ENCODE data around the gene STAP2.

The STAP2 gene

DNA sequence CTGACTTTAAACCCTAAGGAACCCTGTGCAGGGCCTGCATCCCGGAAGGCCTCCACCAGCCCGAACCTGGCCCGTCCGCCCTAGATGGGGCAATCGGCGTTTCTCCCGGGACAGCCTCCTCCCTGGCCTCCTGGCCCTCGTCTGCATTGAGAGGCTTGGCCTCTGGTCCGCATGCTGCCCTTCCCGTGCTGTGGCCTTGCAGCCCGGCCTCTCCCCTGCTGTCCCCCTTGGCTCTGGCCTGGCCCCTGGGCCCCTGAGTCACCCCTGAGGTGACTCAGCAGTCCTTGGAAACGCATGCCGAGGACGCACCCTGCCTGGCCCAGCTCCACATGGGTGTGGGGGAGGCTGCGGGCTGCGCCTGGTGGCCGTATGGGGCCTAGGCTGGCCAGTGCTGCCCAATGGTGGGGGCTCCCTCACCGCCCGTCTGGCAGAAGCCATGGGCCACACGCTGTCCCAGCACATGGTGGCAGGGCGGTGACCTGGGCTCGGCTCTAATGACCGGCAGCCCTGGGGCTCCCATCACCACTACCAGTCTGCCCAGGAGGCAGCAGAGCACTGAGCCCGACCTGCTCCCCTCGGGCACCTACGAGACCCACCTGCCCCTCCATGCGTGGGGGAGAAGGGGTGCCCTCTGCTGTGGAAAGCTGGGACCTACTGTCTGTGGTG lies 36.0 kb upstream of the STAP2 start:
- TF ChIP-seq POLR2A (IDR thresholded peaks at IDR 0.05; ENCODE audit: low read length) (peak; percentile 47), GATA1 (IDR thresholded peaks at IDR 0.05; ENCODE audit: low read depth, low read length) (no peak)
- peak; percentile 97 to 98 for DNase-seq

DNA sequence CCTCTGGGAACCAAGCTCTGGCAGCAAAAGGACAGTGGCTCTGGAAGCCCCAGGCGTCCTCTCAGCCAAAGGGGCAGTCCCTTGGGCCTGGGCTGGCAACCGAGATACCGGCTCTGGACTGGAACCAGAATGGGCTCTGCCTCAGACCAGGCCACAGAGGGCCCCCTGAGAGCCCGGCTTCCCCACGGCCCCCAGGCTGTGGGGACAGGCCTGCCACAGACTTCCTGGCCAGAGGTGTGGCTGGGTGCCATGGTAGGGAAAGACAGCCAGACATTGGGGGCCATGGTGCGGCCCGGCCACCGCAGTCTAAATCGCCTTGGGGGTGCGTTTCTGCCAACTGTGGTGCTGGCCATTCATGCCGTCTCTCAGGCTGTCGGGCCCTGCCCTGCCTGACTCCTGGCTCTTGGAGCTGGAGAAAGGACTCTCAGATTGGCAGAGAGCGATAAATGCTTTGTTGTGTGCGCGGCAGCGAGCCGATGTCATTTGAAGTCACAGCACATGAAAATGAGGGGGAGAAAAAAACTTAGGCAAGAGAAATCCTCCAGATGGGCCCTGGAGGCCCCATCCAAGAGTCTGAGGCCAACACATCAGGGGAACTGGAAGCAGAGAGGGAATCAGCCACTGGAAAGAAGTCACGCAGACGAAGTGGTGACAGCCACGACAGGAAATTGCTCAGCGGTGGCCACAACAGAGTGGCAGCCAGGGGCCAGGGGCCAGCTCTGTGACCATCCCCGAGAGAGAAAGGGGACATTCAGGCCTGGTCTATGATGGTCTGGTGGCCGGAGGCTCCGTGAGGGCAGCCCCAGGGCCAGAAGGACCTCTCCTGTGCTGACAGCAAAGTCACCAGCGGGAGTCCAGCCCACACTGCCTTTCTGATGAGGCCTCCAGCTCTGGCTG lies 35.2 kb upstream of the STAP2 start:
- no peak for TF ChIP-seq GATA1 (IDR thresholded peaks at IDR 0.05; ENCODE audit: low read depth, low read length)
- no peak for DNase-seq

DNA sequence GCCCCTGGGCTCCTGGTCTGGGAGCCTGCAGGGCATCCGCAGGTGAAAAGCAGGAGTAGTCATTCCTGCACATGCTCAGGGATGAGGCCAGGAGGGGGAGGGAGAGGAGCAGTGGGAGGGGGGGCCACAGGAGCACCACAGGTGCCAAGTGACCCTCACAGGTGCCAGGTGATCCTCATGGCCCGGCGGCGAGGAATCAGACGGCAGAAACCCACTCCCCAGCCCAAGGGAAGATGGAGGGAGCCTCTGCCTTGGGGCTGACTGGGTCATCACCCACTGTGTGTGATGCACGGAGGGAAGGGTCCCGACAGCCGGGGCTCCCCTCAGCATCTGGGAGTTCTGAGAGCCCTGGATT lies 34.4 kb upstream of the STAP2 start:
- no peak for DNase-seq
- no peak for TF ChIP-seq GATA1 (IDR thresholded peaks at IDR 0.05; ENCODE audit: low read depth, low read length)
- no peak for TF ChIP-seq POLR2A (IDR thresholded peaks at IDR 0.05; ENCODE audit: low read length)

DNA sequence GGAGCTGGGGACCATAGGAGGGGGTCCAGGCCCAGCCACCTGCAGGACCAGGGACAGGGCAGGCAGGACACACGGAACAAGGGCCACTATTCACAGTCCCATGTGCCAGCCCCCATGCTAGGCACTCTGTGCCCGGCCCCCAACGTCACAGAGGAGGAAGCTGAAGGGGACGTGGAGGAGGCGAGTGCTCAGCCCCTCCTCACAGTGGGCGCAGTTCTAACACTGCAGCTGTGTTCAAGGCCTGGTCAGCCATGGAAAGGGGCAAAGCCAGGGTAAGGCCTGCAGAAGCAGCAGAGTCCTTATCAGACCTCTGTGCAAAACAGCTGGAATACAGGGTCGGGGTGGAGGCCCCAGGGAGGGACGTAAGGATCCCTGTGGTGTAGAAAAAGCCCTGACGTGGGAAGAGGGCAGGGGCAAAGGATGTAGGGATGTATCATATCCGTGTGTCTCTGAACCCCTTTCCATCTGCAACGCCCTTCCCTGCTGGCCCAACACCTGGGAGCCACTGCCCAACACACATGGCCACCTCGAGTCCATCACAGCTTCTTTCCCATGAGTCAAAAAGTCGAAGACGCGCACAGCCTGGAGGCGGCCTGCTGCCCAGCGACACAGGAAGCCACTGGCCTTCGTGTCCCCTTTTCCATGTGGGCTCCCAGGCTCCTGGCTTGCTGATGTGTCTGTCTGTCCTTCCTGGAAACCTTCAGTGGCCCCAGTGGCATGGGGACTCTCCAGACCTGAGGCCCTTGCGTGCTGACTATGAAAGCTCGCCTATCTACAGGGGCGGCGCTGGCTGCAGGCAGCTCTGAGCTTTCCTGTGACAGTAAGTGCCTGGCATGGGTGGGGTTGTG lies 33.8 kb upstream of the STAP2 start:
- DNase-seq = peak; percentile 82 to 87
- no peak for TF ChIP-seq GATA1 (IDR thresholded peaks at IDR 0.05; ENCODE audit: low read depth, low read length)

DNA sequence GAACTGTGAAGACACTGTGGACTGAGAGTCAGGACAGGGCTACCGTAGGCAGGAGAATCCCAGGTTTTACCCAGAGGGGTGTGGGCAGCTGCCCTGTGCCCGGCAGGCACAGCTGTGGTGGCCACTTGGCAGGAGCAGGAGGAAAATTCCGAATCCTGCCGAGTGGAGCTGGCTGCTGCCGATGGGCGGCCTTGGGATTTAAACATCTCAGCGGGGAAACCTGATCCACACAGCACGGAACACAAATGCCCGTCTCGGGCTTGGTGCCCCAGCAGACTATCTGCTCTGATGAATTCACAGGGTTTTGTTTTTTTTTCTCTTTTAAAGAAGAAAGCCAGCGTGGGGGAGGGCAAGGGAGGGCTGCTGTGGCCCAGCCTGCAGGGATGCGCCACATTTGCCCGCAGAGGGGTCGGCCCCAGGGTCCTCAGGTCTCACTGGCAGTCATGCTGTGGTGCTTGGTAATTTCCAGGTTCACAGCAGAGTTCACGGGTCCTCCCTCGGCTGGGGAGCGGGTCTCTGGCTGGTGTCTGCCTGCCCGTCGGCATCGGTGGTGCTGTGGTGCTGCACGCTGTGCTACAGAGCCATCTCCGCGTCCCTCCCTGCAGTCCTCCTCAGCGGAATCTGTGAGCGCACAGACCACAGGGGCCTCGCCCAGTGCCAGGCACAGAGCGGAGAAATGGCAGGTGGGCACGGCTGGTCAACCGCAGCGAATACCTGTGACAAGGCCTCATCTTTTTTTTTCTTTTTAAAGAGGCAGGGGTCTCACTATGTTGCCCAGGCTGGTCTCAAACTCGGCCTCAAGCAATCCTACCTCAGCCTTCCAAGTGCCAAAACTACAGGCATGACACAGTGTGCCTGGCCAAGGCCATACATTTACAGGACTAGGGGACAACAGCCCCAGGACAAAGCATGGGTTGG lies 32.9 kb upstream of the STAP2 start:
- TF ChIP-seq GATA1 (IDR thresholded peaks at IDR 0.05; ENCODE audit: low read depth, low read length) = no peak
- no peak for TF ChIP-seq POLR2A (IDR thresholded peaks at IDR 0.05; ENCODE audit: low read length)

DNA sequence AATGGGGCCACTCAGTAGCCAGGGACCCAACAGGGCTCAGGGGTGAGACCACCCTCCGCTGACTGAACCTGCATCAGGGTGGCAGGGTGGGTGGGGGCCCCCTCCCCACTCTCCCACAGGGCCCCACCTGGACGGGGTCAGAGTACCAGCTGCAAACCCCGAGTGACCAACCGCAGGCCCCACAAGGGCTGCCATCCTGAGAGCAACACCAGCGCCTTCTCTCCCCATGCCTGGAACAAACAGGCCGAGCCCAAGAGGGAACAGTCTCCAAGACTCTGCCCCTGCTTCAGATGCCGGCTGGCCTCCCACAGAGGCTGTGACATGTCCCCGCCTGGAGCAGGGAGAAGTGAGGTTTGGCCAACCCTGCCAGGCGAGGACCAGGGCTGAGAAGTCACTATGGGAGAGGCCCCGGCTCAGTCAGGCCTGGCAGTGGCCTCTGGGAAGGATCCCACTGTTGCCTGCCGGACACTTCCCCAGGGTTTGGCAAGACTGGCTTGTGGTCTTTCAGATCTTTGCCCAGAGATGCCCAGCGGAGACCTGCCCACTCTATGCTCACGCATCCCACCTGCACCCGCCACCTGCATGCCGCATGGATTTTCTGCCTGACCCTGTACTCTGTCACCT lies 31.9 kb upstream of the STAP2 start:
- DNase-seq = no peak
- no peak for TF ChIP-seq GATA1 (IDR thresholded peaks at IDR 0.05; ENCODE audit: low read depth, low read length)
- TF ChIP-seq POLR2A (IDR thresholded peaks at IDR 0.05; ENCODE audit: low read length) = no peak

More for the DNA sequence above, 32.9 kb upstream of the STAP2 start:
- DNase-seq = no peak

DNA sequence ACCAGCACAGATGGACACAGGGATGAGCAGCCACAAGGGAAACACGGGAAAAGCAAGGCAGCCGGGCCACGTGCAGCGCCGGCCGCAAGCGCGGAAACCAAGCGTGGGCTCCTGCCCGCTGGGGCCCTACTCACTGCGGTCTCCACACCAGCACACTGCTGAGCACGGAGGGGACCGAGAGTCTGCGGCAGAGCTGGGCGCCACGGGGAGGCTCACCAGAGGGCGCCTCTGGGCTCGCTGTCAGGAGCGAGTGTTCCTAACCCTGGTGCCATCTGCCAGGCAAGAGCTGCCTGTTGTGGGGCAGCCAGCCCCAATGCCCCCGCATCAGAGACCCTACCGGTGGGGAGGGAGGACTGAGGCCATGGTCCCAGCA lies 31.2 kb upstream of the STAP2 start:
- TF ChIP-seq POLR2A (IDR thresholded peaks at IDR 0.05; ENCODE audit: low read length) (no peak), GATA1 (IDR thresholded peaks at IDR 0.05; ENCODE audit: low read depth, low read length) (no peak)
- peak; percentile 79 to 86 for DNase-seq

DNA sequence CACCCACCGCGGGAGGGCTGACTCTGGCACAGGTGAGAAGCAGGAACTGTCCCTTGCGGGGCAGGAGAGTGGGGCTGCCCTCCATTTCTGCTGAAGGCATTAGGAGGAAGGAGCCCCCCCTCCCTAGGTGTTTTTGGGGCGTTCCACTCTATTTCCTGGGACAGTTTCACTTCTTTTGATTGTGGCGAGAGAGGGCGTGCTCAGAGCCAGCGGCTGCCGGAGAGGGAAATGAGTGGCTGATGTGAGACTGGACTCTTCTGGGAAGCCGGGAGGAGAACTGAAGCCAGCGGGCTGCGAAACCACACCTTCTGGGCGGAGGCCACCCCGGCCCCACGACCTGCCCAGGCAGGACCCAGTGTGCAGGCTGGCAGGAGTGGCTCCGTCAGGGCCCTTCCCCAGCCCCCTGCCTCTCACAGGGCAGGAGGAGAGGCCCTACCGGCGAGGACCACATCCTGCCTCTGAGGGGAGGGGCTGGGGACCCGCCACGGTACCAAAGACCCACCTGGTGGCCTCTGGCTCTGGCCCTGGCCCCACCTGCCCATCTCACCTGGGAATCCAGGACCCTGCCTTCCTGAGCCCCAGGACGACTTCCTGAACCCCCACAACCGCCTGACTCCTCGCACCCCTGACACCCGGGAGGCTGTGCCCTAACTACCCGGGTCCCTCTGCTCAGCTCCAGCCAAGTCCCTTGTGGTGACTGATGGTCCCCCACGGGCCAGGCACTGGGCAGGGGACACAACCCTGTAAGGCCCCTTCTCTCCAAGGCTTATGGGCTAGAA lies 30.7 kb upstream of the STAP2 start:
- DNase-seq = peak in 1 of 2 experiments; percentile 53
- TF ChIP-seq GATA1 (IDR thresholded peaks at IDR 0.05; ENCODE audit: low read depth, low read length) (no peak), POLR2A (IDR thresholded peaks at IDR 0.05; ENCODE audit: low read length) (no peak)

DNA sequence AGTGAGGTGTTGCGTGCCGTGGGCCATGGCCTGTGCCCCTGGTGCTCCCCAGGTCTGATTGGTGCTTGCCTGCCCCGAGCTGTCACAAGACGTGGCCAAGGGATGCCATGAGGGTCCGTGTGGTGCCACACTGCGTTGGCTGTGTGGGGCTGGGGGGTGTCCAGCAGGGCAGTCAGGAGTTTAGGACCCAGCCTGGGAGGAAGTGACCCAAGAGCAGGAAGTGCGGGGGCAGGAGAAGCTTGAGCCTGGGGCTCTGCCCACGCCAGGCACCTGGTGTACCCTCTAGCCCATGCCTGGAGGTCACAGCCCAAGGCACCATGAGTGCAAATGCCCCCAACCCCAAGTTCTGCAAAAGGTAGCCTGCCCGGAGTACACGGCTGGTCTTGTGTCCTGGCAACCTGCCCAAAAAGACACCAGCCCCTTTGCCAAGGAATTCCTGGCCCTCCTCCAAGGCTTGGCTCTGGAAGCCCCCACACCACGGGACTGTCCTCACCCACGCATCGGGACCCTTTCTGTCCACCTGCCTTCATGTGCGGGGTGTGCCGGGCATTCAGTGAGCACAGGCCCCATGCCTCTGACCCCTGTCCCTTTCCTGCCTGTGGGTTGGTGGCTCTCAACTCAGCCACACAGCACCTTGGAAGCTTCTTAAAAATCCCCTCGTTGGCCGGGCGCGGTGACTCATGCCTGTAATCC lies 29.6 kb upstream of the STAP2 start:
- no peak for DNase-seq

DNA sequence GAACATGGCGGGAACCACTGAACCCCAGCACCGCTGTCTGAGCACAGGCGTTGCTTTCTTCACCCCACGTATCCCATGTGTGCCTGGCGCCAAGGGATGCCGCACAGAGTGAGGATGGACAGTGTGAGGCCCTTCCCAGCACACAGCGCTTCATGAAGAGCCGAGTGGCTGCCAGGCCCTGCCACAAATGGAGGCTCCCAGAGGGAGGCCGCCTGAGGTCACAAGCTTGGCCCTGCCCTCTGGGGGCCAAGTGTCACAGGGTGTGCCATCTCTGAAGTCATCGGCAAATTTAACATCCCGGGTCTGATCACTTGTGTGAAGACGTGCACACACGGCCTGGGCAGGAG lies 29.1 kb upstream of the STAP2 start:
- peak in 1 of 2 experiments; percentile 54 for DNase-seq
- TF ChIP-seq GATA1 (IDR thresholded peaks at IDR 0.05; ENCODE audit: low read depth, low read length) (no peak), POLR2A (IDR thresholded peaks at IDR 0.05; ENCODE audit: low read length) (no peak)

More for the DNA sequence above, 29.6 kb upstream of the STAP2 start:
- no peak for TF ChIP-seq GATA1 (IDR thresholded peaks at IDR 0.05; ENCODE audit: low read depth, low read length)
- TF ChIP-seq POLR2A (IDR thresholded peaks at IDR 0.05; ENCODE audit: low read length) = no peak

DNA sequence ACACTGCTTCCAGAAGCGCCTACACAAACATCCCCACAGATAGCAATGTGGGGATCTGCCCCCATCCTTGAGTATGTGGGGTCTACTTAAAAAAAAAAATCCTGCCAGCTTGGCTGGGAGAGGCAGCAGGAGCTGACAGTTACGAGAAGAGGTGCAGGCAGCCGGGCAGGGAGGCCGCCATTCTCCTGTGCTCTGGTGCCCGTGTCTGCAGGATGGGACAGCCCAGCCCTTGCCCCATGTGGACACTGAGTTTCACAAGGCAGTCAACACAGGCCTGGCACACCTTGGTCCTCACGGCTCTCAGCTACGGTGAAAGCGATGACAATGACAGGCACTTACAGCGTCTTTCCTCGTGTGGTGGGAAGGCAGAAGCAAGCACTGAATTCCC lies 28.7 kb upstream of the STAP2 start:
- TF ChIP-seq GATA1 (IDR thresholded peaks at IDR 0.05; ENCODE audit: low read depth, low read length) (no peak), POLR2A (IDR thresholded peaks at IDR 0.05; ENCODE audit: low read length) (no peak)
- DNase-seq = no peak
